Caco-2 (cell line): ENCODE measurements around the gene SOBP. TPM values are rescaled to one million over a fixed set of nuclear protein-coding genes. Genes with fewer than 3 reads are reported as not detected.

ENCODE experiments used
- BruUV-seq: library from RNA; stranded (reverse); fragments of 400-500 nt; replicated peaks from 2 replicates; lab custom pipeline; 2021; lab: Mats Ljungman, UMichigan
- CTCF ChIA-PET: fragments of 300-600 bp; sonication (Branson Sonifier 250); formaldehyde crosslinking; loops from one replicate; lab custom pipeline; 2022; ENCODE audit warnings: antibody characterized with exemption; lab: Charles Lee
- POLR2A ChIA-PET: fragments of 300-600 bp; sonication (Branson Sonifier 250); formaldehyde crosslinking; loops from one replicate; lab custom pipeline; 2022; ENCODE audit warnings: antibody characterized with exemption; lab: Charles Lee
- DNase-seq, 2 experiments: peaks; one replicate each; pipeline versions ENCODE4 v3.0.0 to v3.0.0-alpha.2; 2020 to 2022
- H3K27me3 ChIP-seq: replicated peaks from 2 replicates; pipeline ENCODE4 v1.6.0; 2011; ENCODE audit warnings: low read length; ENCODE audit not compliant: control insufficient read depth, insufficient read depth
- H3K36me3 ChIP-seq: 2 replicates; pipeline ENCODE4 v1.5.1; 2011; ENCODE audit warnings: low read length; ENCODE audit not compliant: control insufficient read depth, insufficient read depth
- H3K4me1 ChIP-seq: fragments of 250-450 bp; sonication (Bioruptor Pico); 2 replicates; pipeline ENCODE4 v1.5.1; 2020; ENCODE audit warnings: mild to moderate bottlenecking
- H3K4me3 ChIP-seq: 2 replicates; pipeline ENCODE4 v1.5.1; 2011; ENCODE audit warnings: low read depth, mild to moderate bottlenecking, control low read depth, low read length
- H3K9me3 ChIP-seq: fragments of 250-450 bp; sonication (Bioruptor Pico); 2 replicates; pipeline ENCODE4 v1.5.1; 2020; ENCODE audit warnings: mild to moderate bottlenecking, moderate library complexity
- H3K27ac Mint-ChIP-seq: one replicate; pipeline ENCODE4 v1.8.0; 2022; ENCODE audit warnings: mixed read lengths; ENCODE audit not compliant: unreplicated experiment
- H3K27me3 Mint-ChIP-seq: one replicate; pipeline ENCODE4 v1.8.0; 2022; ENCODE audit warnings: mixed read lengths; ENCODE audit not compliant: insufficient read depth, unreplicated experiment
- H3K36me3 Mint-ChIP-seq: one replicate; pipeline ENCODE4 v1.8.0; 2022; ENCODE audit warnings: mild to moderate bottlenecking, mixed read lengths; ENCODE audit not compliant: insufficient read depth, unreplicated experiment
- H3K4me1 Mint-ChIP-seq: one replicate; pipeline ENCODE4 v1.8.0; 2022; ENCODE audit warnings: low read depth, mixed read lengths; ENCODE audit not compliant: unreplicated experiment
- H3K4me3 Mint-ChIP-seq: one replicate; pipeline ENCODE4 v1.8.0; 2022; ENCODE audit warnings: mild to moderate bottlenecking, moderate library complexity, mixed read lengths; ENCODE audit not compliant: unreplicated experiment
- H3K9me3 Mint-ChIP-seq: one replicate; pipeline ENCODE4 v1.8.0; 2022; ENCODE audit warnings: mixed read lengths; ENCODE audit not compliant: unreplicated experiment
- intact Hi-C: fragments of 100-400 bp; cut with micrococcal nuclease; formaldehyde crosslinking; loops from one replicate; pipeline ENCODE4 v1.10.0; 2022; ENCODE audit not compliant: unreplicated experiment
- total RNA-seq: library from RNA; stranded (reverse); gene quantifications from 2 replicates; pipeline ENCODE4 v1.2.3, GENCODE V29; 2022
- TF ChIP-seq, protein P1 (sequence below), 2 experiments: fragments of 200-600 bp in 1 of 2; IDR thresholded peaks; 1 replicate in 1 of 2; 2 replicates in 1 of 2; pipeline versions ENCODE4 v1.5.1 to v1.8.0; 2011 to 2022; ENCODE audit warnings: antibody characterized with exemption in 1 of 2, control low read depth in 1 of 2, inconsistent platforms in 1 of 2, low read depth in 1 of 2, low read length in 1 of 2, mild to moderate bottlenecking in 1 of 2, moderate library complexity in 1 of 2; ENCODE audit not compliant: insufficient read depth in 1 of 2, severe bottlenecking in 1 of 2, unreplicated experiment in 1 of 2

Gene SOBP
- total RNA-seq, 1 experiment from 2014 or later: not detected

DNA sequence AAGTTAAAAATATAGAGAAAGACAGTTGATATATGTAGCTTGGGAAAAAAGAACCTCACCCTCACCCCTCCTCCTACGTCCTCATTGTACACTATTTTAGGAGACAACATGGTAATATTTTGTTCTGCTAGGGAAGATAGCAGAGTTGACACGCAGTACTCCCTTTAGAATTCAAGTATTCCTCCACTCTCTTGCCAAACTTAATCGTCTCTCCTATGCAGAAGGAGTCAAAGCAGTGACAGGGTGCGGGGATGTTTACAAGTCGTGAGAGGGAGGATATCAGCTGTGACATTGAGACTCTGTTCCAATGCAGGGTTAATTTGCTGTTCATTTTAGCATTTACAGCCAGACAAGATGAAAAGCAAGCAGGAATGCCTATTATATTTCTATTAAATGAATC is 97.5 kb downstream of the SOBP start:
- no peaks in the 10 kb centered on the region for H3K9me3 Mint-ChIP-seq
- CTCF ChIA-PET: no interaction called here
- no peak overlapping the region for H3K27ac Mint-ChIP-seq
- H3K4me1 Mint-ChIP-seq: no peaks in the 10 kb centered on the region
- TF ChIP-seq, protein P1, sequence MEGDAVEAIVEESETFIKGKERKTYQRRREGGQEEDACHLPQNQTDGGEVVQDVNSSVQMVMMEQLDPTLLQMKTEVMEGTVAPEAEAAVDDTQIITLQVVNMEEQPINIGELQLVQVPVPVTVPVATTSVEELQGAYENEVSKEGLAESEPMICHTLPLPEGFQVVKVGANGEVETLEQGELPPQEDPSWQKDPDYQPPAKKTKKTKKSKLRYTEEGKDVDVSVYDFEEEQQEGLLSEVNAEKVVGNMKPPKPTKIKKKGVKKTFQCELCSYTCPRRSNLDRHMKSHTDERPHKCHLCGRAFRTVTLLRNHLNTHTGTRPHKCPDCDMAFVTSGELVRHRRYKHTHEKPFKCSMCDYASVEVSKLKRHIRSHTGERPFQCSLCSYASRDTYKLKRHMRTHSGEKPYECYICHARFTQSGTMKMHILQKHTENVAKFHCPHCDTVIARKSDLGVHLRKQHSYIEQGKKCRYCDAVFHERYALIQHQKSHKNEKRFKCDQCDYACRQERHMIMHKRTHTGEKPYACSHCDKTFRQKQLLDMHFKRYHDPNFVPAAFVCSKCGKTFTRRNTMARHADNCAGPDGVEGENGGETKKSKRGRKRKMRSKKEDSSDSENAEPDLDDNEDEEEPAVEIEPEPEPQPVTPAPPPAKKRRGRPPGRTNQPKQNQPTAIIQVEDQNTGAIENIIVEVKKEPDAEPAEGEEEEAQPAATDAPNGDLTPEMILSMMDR (IDR thresholded peaks at IDR 0.05; ENCODE audit: insufficient read depth in 1 of 2, low read depth in 1 of 2, low read length in 1 of 2, severe bottlenecking in 1 of 2, unreplicated experiment in 1 of 2): no peak
- no peak overlapping the region for H3K4me3 Mint-ChIP-seq
- Histone ChIP-seq H3K4me3 (no peak overlapping the region), H3K36me3 (no peaks in the 10 kb centered on the region), H3K4me1 (no peaks in the 10 kb centered on the region), H3K9me3 (no peaks in the 10 kb centered on the region), H3K27me3 (no peaks in the 10 kb centered on the region)
- H3K27me3 Mint-ChIP-seq: peaks cover 9% of the 10 kb centered on the region
- DNase-seq: no peak
- BruUV-seq: no TSS peak
- intact Hi-C loops: no loop called here
- H3K36me3 Mint-ChIP-seq: no peaks in the 10 kb centered on the region
- POLR2A ChIA-PET: no interaction called here

- Histone ChIP-seq H3K9me3 (no peaks in the 10 kb centered on the region), H3K27me3 (no peaks in the 10 kb centered on the region; the same call in 1 of the 2 replicates), H3K4me1 (no peaks in the 10 kb centered on the region), H3K36me3 (no peaks in the 10 kb centered on the region), H3K4me3 (no peak overlapping the region)
- CTCF ChIA-PET: interaction anchor here (0.6 kb wide), 1 partner anchor 24 kb away, joined by 3 read pairs; no protein-coding TSS in a partner anchor
- intact Hi-C loops: no loop called here
- Mint-ChIP-seq H3K27me3 (peaks cover 12% of the 10 kb centered on the region), H3K36me3 (no peaks in the 10 kb centered on the region), H3K4me3 (no peak overlapping the region), H3K27ac (no peak overlapping the region), H3K4me1 (no peaks in the 10 kb centered on the region), H3K9me3 (no peaks in the 10 kb centered on the region)
- TF ChIP-seq, protein P1 (IDR thresholded peaks at IDR 0.05; ENCODE audit: insufficient read depth in 1 of 2, low read depth in 1 of 2, low read length in 1 of 2, severe bottlenecking in 1 of 2, unreplicated experiment in 1 of 2): no peak
- no TSS peak for BruUV-seq
- POLR2A ChIA-PET: no interaction called here
- DNase-seq: no peak
Measured at GRCh38 chr6:107589199-107589598, 99.3 kb downstream of the SOBP start.

- Histone ChIP-seq H3K36me3 (no peaks in the 10 kb centered on the region), H3K4me3 (no peak overlapping the region), H3K27me3 (no peaks in the 10 kb centered on the region; the same call in 1 of the 2 replicates), H3K9me3 (no peaks in the 10 kb centered on the region), H3K4me1 (no peaks in the 10 kb centered on the region)
- H3K36me3 Mint-ChIP-seq: no peaks in the 10 kb centered on the region
- TF ChIP-seq, protein P1 (IDR thresholded peaks at IDR 0.05; ENCODE audit: insufficient read depth in 1 of 2, low read depth in 1 of 2, low read length in 1 of 2, severe bottlenecking in 1 of 2, unreplicated experiment in 1 of 2): no peak
- no peaks in the 10 kb centered on the region for H3K9me3 Mint-ChIP-seq
- ChIA-PET CTCF (no interaction called here), POLR2A (no interaction called here)
- BruUV-seq: no TSS peak
- no peak overlapping the region for H3K4me3 Mint-ChIP-seq
- H3K27me3 Mint-ChIP-seq: peaks cover 12% of the 10 kb centered on the region
- DNase-seq: no peak
- H3K4me1 Mint-ChIP-seq: no peaks in the 10 kb centered on the region
- intact Hi-C loops: no loop called here
- H3K27ac Mint-ChIP-seq: no peak overlapping the region
Measured at GRCh38 chr6:107589934-107590333, 100.0 kb downstream of the SOBP start.
